HG03159 (cell line): Measurements from ENCODE around the gene MCRIP2.

Experiments
- ATAC-seq: cut with Tn5 transposase; IDR thresholded peaks from one replicate; pipeline ENCODE4 v1.9.1; 2021; ENCODE audit warnings: mild to moderate bottlenecking, moderate library complexity; ENCODE audit not compliant: unreplicated experiment

The MCRIP2 gene

GRCh38 chr16:693364-693763 lies 51.7 kb downstream of the MCRIP2 start:
- ATAC-seq: no peak

GRCh38 chr16:693766-694165 lies 52.1 kb downstream of the MCRIP2 start:
- no peak for ATAC-seq

- ATAC-seq: no peak
Measured at GRCh38 chr16:694187-694862, 52.7 kb downstream of the MCRIP2 start.

- ATAC-seq: no peak
Measured at GRCh38 chr16:694863-695354, 53.3 kb downstream of the MCRIP2 start.

GRCh38 chr16:695355-696089 lies 53.9 kb downstream of the MCRIP2 start:
- ATAC-seq: no peak
